8988T (cell line): ENCODE results near the gene PLCB4.

ENCODE experiments used
- DNase-seq: peaks from one replicate; pipeline ENCODE4 v3.0.0; 2011

Gene PLCB4

GRCh38 chr20:9109566-9109965 lies 40.7 kb downstream of the PLCB4 start:
- no peak for DNase-seq

- DNase-seq: no peak
These were observed 41.5 kb downstream of the PLCB4 start for GRCh38 chr20:9110365-9110764.

GRCh38 chr20:9110916-9111432 lies 42.1 kb downstream of the PLCB4 start:
- no peak for DNase-seq

- DNase-seq: no peak
These were observed 43.9 kb downstream of the PLCB4 start for GRCh38 chr20:9112541-9113515.

GRCh38 chr20:9114709-9115108 lies 45.8 kb downstream of the PLCB4 start:
- DNase-seq: no peak

- DNase-seq: no peak
These were observed 48.7 kb downstream of the PLCB4 start for GRCh38 chr20:9117548-9117947.

- no peak for DNase-seq
These were observed 50.9 kb downstream of the PLCB4 start for GRCh38 chr20:9119776-9120175.

GRCh38 chr20:9121211-9121610 lies 52.3 kb downstream of the PLCB4 start:
- no peak for DNase-seq

- DNase-seq: no peak
These were observed 53.7 kb downstream of the PLCB4 start for GRCh38 chr20:9122571-9122970.

GRCh38 chr20:9126527-9126926 lies 57.6 kb downstream of the PLCB4 start:
- DNase-seq: no peak

- no peak for DNase-seq
These were observed 59.7 kb downstream of the PLCB4 start for GRCh38 chr20:9128568-9128967.

GRCh38 chr20:9129756-9130155 lies 60.9 kb downstream of the PLCB4 start:
- no peak for DNase-seq

GRCh38 chr20:9130521-9130920 lies 61.6 kb downstream of the PLCB4 start:
- DNase-seq: no peak

- no peak for DNase-seq
These were observed 63.0 kb downstream of the PLCB4 start for GRCh38 chr20:9131841-9132240.

GRCh38 chr20:9134346-9134745 lies 65.5 kb downstream of the PLCB4 start:
- DNase-seq: no peak

- DNase-seq: no peak
These were observed 67.2 kb downstream of the PLCB4 start for GRCh38 chr20:9136114-9136513.

GRCh38 chr20:9137001-9137400 lies 68.1 kb downstream of the PLCB4 start:
- no peak for DNase-seq

GRCh38 chr20:9139106-9139833 lies 70.4 kb downstream of the PLCB4 start:
- no peak for DNase-seq

- no peak for DNase-seq
These were observed 71.4 kb downstream of the PLCB4 start for GRCh38 chr20:9140162-9140760.

- DNase-seq: no peak
These were observed 72.2 kb downstream of the PLCB4 start for GRCh38 chr20:9141070-9141469.

- no peak for DNase-seq
These were observed 73.0 kb downstream of the PLCB4 start for GRCh38 chr20:9141921-9142320.

- DNase-seq: no peak
These were observed 73.9 kb downstream of the PLCB4 start for GRCh38 chr20:9142809-9143208.

GRCh38 chr20:9143926-9144325 lies 75.0 kb downstream of the PLCB4 start:
- no peak for DNase-seq
